Activated T-helper 9 cell treated with anti-CD3 and anti-CD28 coated beads, Interleukin-2, amount 50 U/mL, for 16 hours (primary cell): ENCODE data around the gene PPP1R11.

Experiments
- DNase-seq: peaks from one replicate; pipeline ENCODE4 v3.0.0-alpha.2; 2020; ENCODE audit warnings: low read depth

Gene PPP1R11

GRCh38 chr6:30061858-30062458 lies 5.0 kb upstream of the PPP1R11 start:
- no peak for DNase-seq

GRCh38 chr6:30062471-30063178 lies 4.4 kb upstream of the PPP1R11 start:
- no peak for DNase-seq

GRCh38 chr6:30063315-30063714 lies 3.7 kb upstream of the PPP1R11 start:
- no peak for DNase-seq

- no peak for DNase-seq
Measured at GRCh38 chr6:30066082-30066481, 916 bp upstream of the PPP1R11 start.

- DNase-seq: no peak
Measured at GRCh38 chr6:30067460-30068139, 602 bp downstream of the PPP1R11 start.

- DNase-seq: no peak
Measured at GRCh38 chr6:30071081-30071818, 4.3 kb downstream of the PPP1R11 start.

- DNase-seq: no peak
Measured at GRCh38 chr6:30071858-30072257, 4.9 kb downstream of the PPP1R11 start.

- no peak for DNase-seq
Measured at GRCh38 chr6:30073489-30074235, 6.7 kb downstream of the PPP1R11 start.

- no peak for DNase-seq
Measured at GRCh38 chr6:30074331-30075093, 7.5 kb downstream of the PPP1R11 start.

- no peak for DNase-seq
Measured at GRCh38 chr6:30075094-30075789, 8.2 kb downstream of the PPP1R11 start, which contains the start of gene RNF39. TSS of gene RNF39 (minus strand) at chr6:30075769. CDS start at chr6:30075585, 184 bp downstream.

- no peak for DNase-seq
Measured at GRCh38 chr6:30075790-30076732, 9.1 kb downstream of the PPP1R11 start.

GRCh38 chr6:30077218-30077617 lies 10.2 kb downstream of the PPP1R11 start:
- DNase-seq: no peak

- no peak for DNase-seq
Measured at GRCh38 chr6:30087876-30088275, 20.9 kb downstream of the PPP1R11 start.

GRCh38 chr6:30091577-30092381 lies 24.8 kb downstream of the PPP1R11 start:
- no peak for DNase-seq

- no peak for DNase-seq
Measured at GRCh38 chr6:30092852-30093543, 26.0 kb downstream of the PPP1R11 start.

- DNase-seq: no peak
Measured at GRCh38 chr6:30093951-30094661, 27.1 kb downstream of the PPP1R11 start.

- no peak for DNase-seq
Measured at GRCh38 chr6:30096829-30097228, 29.8 kb downstream of the PPP1R11 start.
